IMR-90 (cell line): ENCODE results near the gene OTOGL. TPM values are rescaled to one million over a fixed set of nuclear protein-coding genes. Genes with fewer than 3 reads are reported as not detected.

Source experiments
- ATAC-seq: fragments of 200-7000 bp; cut with Tn5 transposase; 2 replicates; pipeline ENCODE4 v1.9.1; 2020; ENCODE audit warnings: low read depth, mild to moderate bottlenecking, moderate library complexity
- BruUV-seq: library from RNA; stranded (reverse); fragments of 400-500 nt; replicated peaks from 2 replicates; lab custom pipeline; 2021; lab: Mats Ljungman, UMichigan
- CTCF ChIA-PET: fragments of 300-600 bp; formaldehyde crosslinking; extraction: SDS; loops from one replicate; lab custom pipeline; 2021; ENCODE audit warnings: antibody characterized with exemption; lab: Yijun Ruan, JAX
- POLR2A ChIA-PET: fragments of 300-600 bp; sonication (Branson Sonifier 250); formaldehyde crosslinking; loops from one replicate; lab custom pipeline; 2022; ENCODE audit warnings: antibody characterized with exemption; ENCODE audit not compliant: unreplicated experiment; lab: Charles Lee
- DNase-seq: peaks from one replicate; pipeline ENCODE4 v3.0.0; 2013
- H2AFZ ChIP-seq: replicated peaks from 2 replicates; pipeline ENCODE3; 2013; ENCODE audit warnings: low read length, mild to moderate bottlenecking; ENCODE audit not compliant: poor library complexity
- H2AK5ac ChIP-seq: 2 replicates; pipeline ENCODE4 v1.6.1; 2013; ENCODE audit warnings: low read depth, low read length, inconsistent platforms
- H2AK9ac ChIP-seq: replicated peaks from 2 replicates; pipeline ENCODE3; 2013; ENCODE audit warnings: mild to moderate bottlenecking, low read depth, low read length, moderate library complexity; ENCODE audit not compliant: poor library complexity
- H2BK120ac ChIP-seq: 2 replicates; pipeline ENCODE4 v1.6.1; 2013; ENCODE audit warnings: low read depth, low read length, inconsistent platforms
- H2BK15ac ChIP-seq: 3 replicates; pipeline ENCODE4 v1.6.1; 2013; ENCODE audit warnings: low read depth, low read length, inconsistent platforms
- H2BK20ac ChIP-seq: 2 replicates; pipeline ENCODE4 v1.6.1; 2013; ENCODE audit warnings: low read depth, mild to moderate bottlenecking, inconsistent platforms, low read length, moderate library complexity
- H2BK5ac ChIP-seq: 2 replicates; pipeline ENCODE4 v1.6.1; 2013; ENCODE audit warnings: mild to moderate bottlenecking, low read depth, low read length, inconsistent platforms; ENCODE audit not compliant: poor library complexity, severe bottlenecking
- H3K14ac ChIP-seq: replicated peaks from 2 replicates; pipeline ENCODE4 v1.6.1; 2013; ENCODE audit warnings: low read depth, low read length, inconsistent platforms
- H3K18ac ChIP-seq: 2 replicates; pipeline ENCODE4 v1.6.1; 2013; ENCODE audit warnings: low read depth, low read length, control low read depth
- H3K23ac ChIP-seq: 2 replicates; pipeline ENCODE4 v1.6.1; 2013; ENCODE audit warnings: low read depth, low read length, inconsistent platforms
- H3K27ac ChIP-seq: 2 replicates; pipeline ENCODE4 v1.5.1; 2013; ENCODE audit warnings: mild to moderate bottlenecking, control low read depth, low read length; ENCODE audit not compliant: insufficient read depth
- H3K27me3 ChIP-seq: 2 replicates; pipeline ENCODE4 v1.6.1; 2013; ENCODE audit warnings: low read length; ENCODE audit not compliant: control insufficient read depth, insufficient read depth
- H3K36me3 ChIP-seq: 2 replicates; pipeline ENCODE4 v1.6.1; 2013; ENCODE audit warnings: low read length, mixed read lengths; ENCODE audit not compliant: control insufficient read depth, insufficient read depth
- H3K4ac ChIP-seq: 2 replicates; pipeline ENCODE4 v1.6.1; 2013; ENCODE audit warnings: low read depth, low read length, inconsistent platforms
- H3K4me1 ChIP-seq: 2 replicates; pipeline ENCODE4 v1.6.1; 2013; ENCODE audit warnings: low read length, mixed read lengths; ENCODE audit not compliant: control insufficient read depth, insufficient read depth
- H3K4me2 ChIP-seq: 2 replicates; pipeline ENCODE4 v1.6.1; 2013; ENCODE audit warnings: low read depth, mild to moderate bottlenecking, control low read depth, low read length, moderate library complexity
- H3K4me3 ChIP-seq: 2 replicates; pipeline ENCODE4 v1.5.1; 2013; ENCODE audit warnings: low read depth, mild to moderate bottlenecking, control low read depth, low read length, moderate library complexity; ENCODE audit not compliant: insufficient read depth
- H3K56ac ChIP-seq: 2 replicates; pipeline ENCODE4 v1.6.1; 2013; ENCODE audit warnings: low read length, inconsistent platforms; ENCODE audit not compliant: insufficient read depth; ENCODE audit errors: extremely low read depth
- H3K79me1 ChIP-seq, 2 experiments: 2 replicates each; pipeline ENCODE4 v1.6.1; 2013; ENCODE audit warnings: low read length in 2 of 2, inconsistent platforms in 1 of 2, low read depth in 1 of 2
- H3K9ac ChIP-seq: 2 replicates; pipeline ENCODE4 v1.6.1; 2013; ENCODE audit warnings: low read depth, low read length, control low read depth
- H3K9me1 ChIP-seq: 2 replicates; pipeline ENCODE4 v1.6.1; 2013; ENCODE audit warnings: low read length, inconsistent platforms; ENCODE audit not compliant: insufficient read depth
- H3K9me3 ChIP-seq: 2 replicates; pipeline ENCODE4 v1.6.1; 2013; ENCODE audit warnings: low read length; ENCODE audit not compliant: control insufficient read depth, insufficient read depth
- H4K20me1 ChIP-seq: 2 replicates; pipeline ENCODE4 v1.6.1; 2013; ENCODE audit warnings: low read length, inconsistent platforms; ENCODE audit not compliant: insufficient read depth
- H4K5ac ChIP-seq: 2 replicates; pipeline ENCODE4 v1.6.1; 2013; ENCODE audit warnings: mild to moderate bottlenecking, low read depth, low read length, control low read depth
- H4K8ac ChIP-seq, 2 experiments: 2 replicates each; pipeline ENCODE4 v1.6.1; 2013; ENCODE audit warnings: low read depth in 2 of 2, low read length in 2 of 2, control low read depth in 1 of 2, inconsistent platforms in 1 of 2
- H4K91ac ChIP-seq: 2 replicates; pipeline ENCODE4 v1.6.1; 2013; ENCODE audit warnings: low read depth, low read length, inconsistent platforms; ENCODE audit not compliant: insufficient read depth
- CHD1 ChIP-seq: IDR thresholded peaks from 2 replicates; pipeline ENCODE4 v1.6.1; 2012; ENCODE audit warnings: low read depth, low read length, improper control_type of control experiment
- CTCF ChIP-seq: conservative IDR thresholded peaks from 2 replicates; pipeline ENCODE4 v1.5.1; 2012; ENCODE audit warnings: mild to moderate bottlenecking, low read depth, low read length, improper control_type of control experiment
- USF2 ChIP-seq: fragments of 150-350 bp; IDR thresholded peaks from 2 replicates; pipeline ENCODE4 v1.6.1; 2017; ENCODE audit warnings: mild to moderate bottlenecking, antibody characterized with exemption, low read length, low read depth
- WGBS, 2 experiments: methylation state at CpG; one replicate each; pipeline versions ENCODE4 v1.1.5 to v1.1.7; 2013; ENCODE audit warnings: missing lambda C conversion rate in 2 of 2; ENCODE audit not compliant: insufficient read length in 1 of 2; ENCODE audit errors: extremely low coverage in 2 of 2; 5-methylcytosine and 5-hydroxymethylcytosine counted together
- dilution Hi-C: fragments of 300-500 bp; cut with HindIII; formaldehyde crosslinking; loops from one replicate; pipeline ENCODE4 v1.14.3; 2018; ENCODE audit warnings: low sequenced_read_pairs; ENCODE audit not compliant: unreplicated experiment
- in situ Hi-C: fragments of 300-500 bp; cut with MboI; formaldehyde crosslinking; loops from 3 replicates; pipeline ENCODE4 v1.14.3; 2019; ENCODE audit warnings: low sequenced_read_pairs, inconsistent platforms, mixed read lengths
- intact Hi-C: fragments of 100-400 bp; cut with micrococcal nuclease; formaldehyde crosslinking; loops from 2 replicates; pipeline ENCODE4 v1.10.0; 2022
- polyA plus RNA-seq, 3 experiments: library from polyadenylated mRNA; depleted of rRNA; stranded (reverse); fragments of >200 nt; gene quantifications; 2 replicates each; pipeline ENCODE4 v1.2.3, GENCODE V29; 2012; ENCODE audit warnings: low replicate concordance in 1 of 3
- total RNA-seq: library from RNA; depleted of rRNA; stranded (reverse); fragments of >200 nt; gene quantifications from 2 replicates; pipeline ENCODE4 v1.2.3, GENCODE V29; 2012

The OTOGL gene
- total and polyA plus RNA-seq, 2 of the 4 experiments (the other 2 are of a cell fraction), result 0.10 to 0.18 TPM

DNA sequence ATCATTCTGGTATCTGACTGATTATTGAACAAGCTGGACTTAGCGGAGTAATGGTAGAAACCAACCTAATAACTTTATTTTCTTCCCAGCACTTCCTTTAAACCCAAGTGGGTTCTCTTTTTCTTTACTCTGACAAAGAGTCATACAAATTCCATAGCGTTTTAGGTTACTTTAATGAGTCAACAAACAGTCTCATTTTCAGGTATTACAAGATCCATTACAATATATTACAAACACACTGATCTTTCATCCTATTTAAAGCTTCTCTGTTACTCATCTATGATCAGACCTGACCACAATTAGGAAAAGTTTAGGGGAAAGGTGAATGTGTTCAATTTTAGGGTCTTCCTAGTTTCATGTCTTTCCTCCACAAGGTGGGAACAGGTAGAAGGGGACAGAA lies 305.3 kb downstream of the OTOGL start:
- ChIA-PET CTCF (no interaction called here), POLR2A (no interaction called here)
- Histone ChIP-seq H2BK20ac (no peak overlapping the region), H3K9ac (no peak overlapping the region), H3K9me3 (no peaks in the 10 kb centered on the region), H4K5ac (no peak overlapping the region), H3K79me1 (no peaks in the 10 kb centered on the region), H4K20me1 (no peaks in the 10 kb centered on the region), H3K9me1 (no peaks in the 10 kb centered on the region), H3K23ac (no peak overlapping the region), H3K27me3 (no peaks in the 10 kb centered on the region; the same call in 1 of the 2 replicates), H3K4ac (no peak overlapping the region), H3K56ac (no peak overlapping the region), H3K18ac (no peak overlapping the region), H3K27ac (no peak overlapping the region), H2BK15ac (no peak overlapping the region), H2AFZ (no peak overlapping the region), H4K91ac (no peak overlapping the region), H3K14ac (no peak overlapping the region), H2BK120ac (no peak overlapping the region), H3K36me3 (no peaks in the 10 kb centered on the region), H3K4me2 (no peak overlapping the region), H4K8ac (no peak overlapping the region), H3K4me1 (0 out of 2 replicates have a peak, but pooled peaks cover 2% of the 10 kb centered on the region), H2AK5ac (no peak overlapping the region), H3K4me3 (no peak overlapping the region), H2BK5ac (no peak overlapping the region), H2AK9ac (no peak overlapping the region)
- in situ Hi-C loops (loop anchor here (25.0 kb wide), 1 partner anchor 858 kb away; no protein-coding TSS in a partner anchor), dilution Hi-C loops (no loop called here), intact Hi-C loops (no loop called here)
- no TSS peak for BruUV-seq
- no peak for TF ChIP-seq CHD1
- TF ChIP-seq CTCF, result no peak
- no peak for TF ChIP-seq USF2
- WGBS, 2 experiments, result no CpG with 5 or more reads among the region's 2 CpGs
- DNase-seq, result no peak
- ATAC-seq, result no peak
